NCI-H187 treated with DMSO at 0.1 percent for 48 hours (cell line): ENCODE data around the gene KRT73.
"Not testable (repeated sequence)": the region's sequence is repeated elsewhere in the genome, so short reads cannot be mapped to it uniquely, and the experiment has no call there.

Experiments used
- DNase-seq: peaks from one replicate; lab custom pipeline; 2025; lab: John Stamatoyannopoulos, UW

KRT73 gene

DNA sequence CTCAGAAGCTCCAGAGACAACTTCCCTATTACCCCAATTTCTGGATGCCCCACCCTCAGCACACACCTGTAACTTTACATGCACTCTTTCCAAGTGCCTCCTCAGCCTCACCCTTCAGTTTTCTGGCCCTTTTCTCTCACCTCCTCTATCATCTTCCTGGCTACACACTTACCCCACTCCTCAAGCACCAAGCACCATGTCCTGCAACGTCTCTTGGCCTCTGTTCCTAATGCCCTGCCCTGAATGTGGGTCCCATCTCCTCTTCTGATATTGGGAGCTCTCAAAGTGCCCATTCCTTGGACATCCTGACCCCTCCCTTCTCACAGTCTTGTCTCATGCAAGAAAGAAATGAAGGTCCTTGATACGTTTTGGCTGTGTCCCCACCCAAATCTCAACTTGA, 18.3 kb downstream of the KRT73 start:
- DNase-seq: no peak

DNA sequence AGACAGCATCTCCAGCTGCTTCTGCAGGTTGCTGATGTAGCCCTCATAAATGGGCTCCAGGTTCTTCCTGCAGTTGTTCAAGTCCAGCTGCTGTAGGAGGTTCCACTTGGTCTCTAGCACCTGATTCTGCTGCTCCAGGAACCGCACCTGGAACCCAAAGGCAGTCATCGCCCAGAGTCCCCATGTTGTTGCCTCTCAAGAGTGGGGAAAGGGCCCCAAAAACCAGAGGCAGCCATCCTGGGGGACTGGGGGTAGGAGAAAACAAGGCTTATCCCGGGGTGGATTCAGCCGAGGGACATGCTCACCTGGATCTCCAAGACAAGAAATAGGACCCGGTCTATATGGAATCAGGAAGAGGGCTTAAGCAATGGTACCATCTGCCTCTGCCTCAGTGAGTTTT, 19.4 kb downstream of the KRT73 start:
- no peak for DNase-seq

DNA sequence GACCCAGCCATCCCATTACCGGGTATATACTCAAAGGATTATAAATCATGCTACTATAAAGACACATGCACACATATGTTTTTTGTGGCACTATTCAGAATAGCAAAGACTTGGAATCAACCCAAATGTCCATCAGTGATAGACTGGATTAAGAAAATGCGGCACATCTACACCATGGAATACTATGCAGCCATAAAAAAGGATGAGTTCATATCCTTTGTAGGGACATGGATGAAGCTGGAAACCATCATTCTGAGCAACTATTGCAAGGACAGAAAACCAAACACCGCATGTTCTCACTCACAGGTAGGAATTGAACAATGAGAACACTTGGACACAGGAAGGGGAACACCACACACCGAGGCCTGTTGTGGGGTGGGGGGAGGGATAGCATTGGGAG, 24.1 kb downstream of the KRT73 start:
- DNase-seq: not testable (repeated sequence)

GRCh38 chr12:52591521-52591920, 26.8 kb downstream of the KRT73 start:
- no peak for DNase-seq

DNA sequence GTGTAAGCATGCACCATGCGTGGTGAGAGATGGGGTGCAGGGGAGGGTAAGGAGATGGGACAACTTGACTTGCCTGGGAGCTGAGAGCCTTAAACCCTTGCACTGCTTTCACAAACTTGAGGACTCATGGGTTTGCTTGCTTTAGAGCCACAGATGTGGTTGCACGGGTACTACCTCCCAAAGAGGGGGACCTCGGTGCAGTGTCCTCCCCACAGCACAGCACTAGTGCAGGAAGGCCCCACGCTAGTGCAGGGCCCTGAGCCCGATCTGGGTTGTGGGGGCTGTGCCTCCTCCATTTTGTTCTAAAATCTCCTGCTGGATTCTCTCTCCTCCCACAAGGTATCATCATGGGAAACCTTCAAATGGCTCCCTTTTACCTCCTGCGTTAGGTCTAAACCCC, 28.3 kb downstream of the KRT73 start:
- DNase-seq: no peak

- no peak for DNase-seq
These were observed 30.8 kb downstream of the KRT73 start for GRCh38 chr12:52587563-52587962.

DNA sequence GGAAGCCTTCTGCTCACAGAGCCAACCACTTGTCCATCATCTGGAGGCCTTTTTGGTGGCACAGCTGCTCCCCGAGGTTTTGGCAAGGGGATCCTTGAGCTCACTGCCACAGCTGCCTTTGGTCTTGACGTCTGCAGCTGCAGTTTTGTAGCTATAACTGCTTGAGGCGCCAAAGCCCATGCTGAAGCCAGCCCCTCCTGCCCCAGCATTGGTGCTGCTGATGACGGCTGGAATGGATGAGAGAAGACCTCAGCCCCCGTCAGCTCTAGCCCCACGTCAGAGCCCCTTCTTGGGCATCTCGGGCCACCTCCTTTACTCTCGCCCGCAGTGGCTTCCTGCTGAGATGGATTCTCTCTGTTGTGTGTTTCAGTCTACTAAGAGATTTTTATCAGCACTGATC, 32.4 kb downstream of the KRT73 start:
- DNase-seq: no peak

GRCh38 chr12:52585066-52585465, 33.3 kb downstream of the KRT73 start:
- DNase-seq: no peak

- DNase-seq: no peak
These were observed 34.1 kb downstream of the KRT73 start for GRCh38 chr12:52584156-52584682.

DNA sequence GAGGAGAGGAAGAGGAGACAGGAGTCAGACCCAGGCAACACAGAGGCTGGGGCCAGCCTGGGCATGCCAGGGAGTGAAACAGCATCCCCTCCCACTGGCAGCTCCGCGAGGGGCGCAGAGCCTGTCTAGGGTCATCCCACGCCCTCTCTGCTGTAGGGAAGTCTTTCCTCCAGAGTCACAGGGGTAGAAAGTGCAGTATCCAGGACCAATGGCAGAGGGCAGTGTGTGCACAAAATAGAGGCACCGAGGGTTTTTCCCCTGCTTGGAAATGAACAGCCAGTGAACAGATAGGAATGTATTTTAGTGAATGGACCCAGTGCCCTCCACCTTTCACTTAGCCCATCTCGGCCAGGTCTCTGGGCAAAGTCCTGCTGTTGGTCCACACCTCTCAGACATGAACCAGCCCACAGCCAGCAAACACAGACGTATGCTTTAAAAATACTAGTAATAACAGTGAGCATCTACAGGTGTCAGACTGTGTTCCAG, 35.3 kb downstream of the KRT73 start:
- DNase-seq: no peak

DNA sequence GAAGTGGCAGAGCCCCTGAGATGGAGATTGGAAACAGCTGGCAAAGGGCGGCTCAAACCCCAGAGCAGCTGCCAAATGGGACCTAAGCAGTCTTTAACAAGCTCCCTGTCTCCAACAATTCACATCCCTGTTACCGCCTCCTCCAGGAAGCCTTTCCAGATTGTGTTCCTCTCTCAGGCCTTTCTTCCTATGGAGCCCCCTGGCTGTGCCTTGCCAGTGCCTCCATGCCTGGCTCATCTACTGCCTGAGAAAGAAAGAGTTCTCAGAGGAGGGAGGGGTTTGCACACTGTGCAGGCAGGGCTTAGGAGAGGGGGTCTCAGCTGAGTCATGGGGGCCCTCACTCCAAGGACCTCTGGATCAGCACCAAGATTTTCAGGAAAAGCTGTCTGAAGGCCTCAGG, 35.9 kb downstream of the KRT73 start:
- DNase-seq: no peak

DNA sequence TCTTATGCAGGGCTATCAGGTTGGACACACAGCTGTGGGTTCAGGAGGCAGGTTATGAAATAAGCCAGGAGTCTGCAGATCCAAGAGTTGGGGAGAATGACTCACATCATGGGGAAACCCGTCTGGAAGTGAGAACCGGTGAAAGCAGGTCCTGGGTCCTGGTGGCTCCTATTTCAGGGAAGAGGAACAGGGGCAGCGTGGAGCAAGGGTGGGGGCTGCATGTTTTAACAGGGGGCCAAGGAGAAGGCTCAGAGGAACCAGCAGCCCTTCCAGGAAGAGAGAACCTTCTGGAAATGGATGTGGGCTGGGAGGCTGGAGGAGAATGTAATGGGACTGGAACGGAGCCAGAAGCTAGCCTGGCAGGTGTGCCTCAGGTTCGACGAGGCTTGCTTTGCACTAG, 36.9 kb downstream of the KRT73 start:
- no peak for DNase-seq

DNA sequence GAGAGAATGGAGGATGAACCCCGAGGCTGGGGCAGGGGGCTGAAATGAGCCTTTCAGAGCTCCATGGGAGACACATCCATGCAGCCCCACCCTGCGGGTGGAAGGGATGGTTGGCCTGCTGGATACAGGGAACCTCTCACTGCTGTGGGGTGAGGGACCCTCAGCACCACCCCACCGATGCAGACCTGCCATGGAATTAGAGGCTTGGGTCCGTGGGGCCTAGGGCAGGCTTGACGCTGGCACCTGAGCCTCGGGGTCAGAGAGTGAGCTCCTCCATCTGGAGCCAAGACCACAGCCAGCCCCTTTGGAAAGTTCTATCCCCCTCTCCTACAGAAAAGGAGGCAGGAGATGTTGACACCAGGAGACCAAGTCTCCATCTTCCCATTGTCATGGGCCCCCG, 37.3 kb downstream of the KRT73 start:
- DNase-seq: no peak

DNA sequence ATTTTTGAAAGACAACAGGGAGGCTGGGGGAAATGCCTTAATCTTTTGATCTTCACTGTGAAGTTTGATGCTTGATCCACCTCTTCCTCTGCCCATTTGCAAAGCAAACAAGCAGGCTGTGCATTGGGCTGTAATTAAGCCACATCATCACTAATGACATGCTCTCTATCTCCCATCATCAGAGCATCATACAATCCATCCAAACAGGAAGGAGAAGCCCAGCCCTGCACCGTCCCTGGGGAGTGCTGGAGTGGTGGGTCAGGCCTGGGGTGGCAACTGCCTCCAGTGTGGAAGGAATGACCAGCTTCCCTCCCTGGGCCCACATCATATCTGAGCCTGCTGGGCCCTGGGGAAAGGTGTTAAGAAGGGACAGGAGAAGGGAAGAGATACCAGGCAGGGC, 37.9 kb downstream of the KRT73 start:
- no peak for DNase-seq

GRCh38 chr12:52579468-52580465, 38.6 kb downstream of the KRT73 start:
- no peak for DNase-seq

- DNase-seq: no peak
These were observed 39.9 kb downstream of the KRT73 start for GRCh38 chr12:52578469-52578868.

DNA sequence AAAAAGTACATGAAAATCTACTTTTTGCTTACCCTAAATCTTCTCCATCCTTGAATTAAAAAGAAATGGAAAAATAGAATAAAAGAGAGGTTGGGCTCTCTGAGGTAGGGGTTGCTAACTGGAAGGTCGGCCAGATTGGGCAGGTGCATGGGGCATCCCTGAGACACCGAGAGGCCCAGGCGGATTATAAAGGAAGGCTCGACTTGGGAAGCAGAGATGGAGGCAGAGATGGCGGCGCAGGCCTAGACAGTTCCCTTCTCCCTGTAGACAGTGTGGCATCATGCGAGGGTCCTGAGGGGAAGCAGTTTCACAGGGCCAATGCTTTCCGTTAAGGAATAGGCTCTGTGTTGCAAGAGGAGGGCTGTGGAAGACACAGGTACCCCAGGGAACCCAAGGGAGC, 41.0 kb downstream of the KRT73 start:
- no peak for DNase-seq

DNA sequence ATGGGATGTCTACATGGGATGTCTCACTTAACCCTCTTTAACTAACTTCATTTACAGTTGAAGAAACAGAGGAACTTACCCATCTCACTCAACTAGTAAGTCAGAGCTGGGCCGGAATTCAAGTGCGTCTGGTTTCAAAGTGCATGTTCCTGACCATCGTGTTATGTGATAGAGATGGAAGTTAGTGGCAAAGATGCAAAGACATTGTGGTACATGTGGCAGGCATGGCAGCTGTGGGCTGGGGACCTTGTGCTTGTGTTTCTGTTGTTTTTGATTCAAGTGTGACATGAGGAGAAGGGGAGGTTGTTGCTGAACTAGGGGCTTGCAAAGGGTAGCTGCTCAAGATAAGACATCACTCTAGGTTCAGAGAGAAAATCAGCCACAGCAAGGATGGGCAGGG, 42.4 kb downstream of the KRT73 start:
- no peak for DNase-seq

DNA sequence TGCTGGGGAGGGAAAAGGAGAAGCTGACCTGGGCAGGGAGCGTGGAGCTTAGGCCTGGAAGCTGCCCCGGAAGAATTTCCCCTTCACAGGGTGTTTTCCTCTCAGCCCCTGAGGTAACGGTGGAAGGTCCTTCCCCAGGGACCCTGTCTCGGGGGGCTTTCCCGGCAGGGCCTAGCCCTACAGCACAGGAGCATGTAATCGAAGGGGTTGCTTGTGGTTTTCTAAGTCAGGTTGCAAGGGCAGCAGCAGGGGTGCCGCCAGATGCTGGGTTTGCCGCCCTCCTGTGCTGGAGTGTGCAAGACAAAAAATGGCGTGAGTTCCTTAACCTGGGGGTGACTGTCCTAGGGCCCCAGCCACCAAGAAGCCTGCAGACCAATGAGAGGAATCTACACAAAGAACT, 43.1 kb downstream of the KRT73 start:
- DNase-seq: no peak

DNA sequence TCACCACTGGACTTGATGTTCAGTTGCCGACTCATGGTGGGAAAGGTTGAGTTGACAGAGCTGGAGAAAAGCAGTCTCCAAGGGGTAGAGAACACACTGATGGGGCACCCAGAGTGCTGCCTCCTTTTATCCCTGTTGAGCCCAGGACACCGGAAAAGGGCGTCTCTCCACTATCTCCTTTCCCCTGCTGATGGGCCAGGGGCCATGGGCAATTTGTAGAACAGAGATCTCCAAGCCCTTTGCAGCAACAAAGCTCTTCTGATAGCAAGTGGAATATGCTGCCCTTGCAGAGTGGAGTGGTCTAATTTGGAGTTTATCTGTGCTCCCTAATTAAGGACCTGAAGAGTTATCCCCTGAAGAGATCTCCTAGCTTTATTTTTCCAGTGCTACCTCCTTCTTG, 44.6 kb downstream of the KRT73 start, which contains the start of gene KRT74:
KRT74 (minus strand) TSS at position 101 of the 400 bp plus-strand sequence; CDS start at position 35, 66 bp downstream.
- no peak for DNase-seq

GRCh38 chr12:52573306-52573705, 45.1 kb downstream of the KRT73 start:
- DNase-seq: no peak

- no peak for DNase-seq
These were observed 47.8 kb downstream of the KRT73 start for GRCh38 chr12:52570511-52570910.

GRCh38 chr12:52568111-52568510, 50.2 kb downstream of the KRT73 start:
- no peak for DNase-seq
